ENCODE measurements around the gene GMDS. TPM values are rescaled to one million over a fixed set of nuclear protein-coding genes. Genes with fewer than 3 reads are reported as not detected.
A peak's percentile ranks its signal among the peaks of the same experiment; 100 is the strongest.

Gene GMDS
- total and polyA plus RNA-seq, 5 donors, result 8.1 to 13.5 (median 12.6) TPM

- no peak for DNase-seq
- intact Hi-C loops (cut with DNase I), result no loop called here
- H3K4me3 ChIP-seq (ENCODE audit: low read length), result no peak overlapping the region
- 44% methylated on average over 3 of the region's 3 CpGs for WGBS
- no peaks in the 10 kb centered on the region for H3K27me3 ChIP-seq (ENCODE audit: control insufficient read depth, insufficient read depth)
- ATAC-seq, result peak in 1 of 2 donors; percentile 59
- no peaks in the 10 kb centered on the region for H3K9me3 ChIP-seq (ENCODE audit: control insufficient read depth, low read length)
- no peak overlapping the region for H3K27ac ChIP-seq (ENCODE audit: low read length)
- peaks cover 3% of the 10 kb centered on the region for H3K4me1 ChIP-seq (ENCODE audit: control insufficient read depth, insufficient read depth, low read length)
These were observed 42.1 kb downstream of the GMDS start for GRCh38 chr6:2203264-2203663.

GRCh38 chr6:2197984-2198383 lies 47.4 kb downstream of the GMDS start:
- intact Hi-C loops (cut with DNase I), result loop anchor here (5.0 to 10.0 kb wide), 5 partner anchors 437 to 601 kb away; partner anchors contain the start of gene FOXC1 (in 2 of the 4)
- no peak overlapping the region for H3K4me3 ChIP-seq (ENCODE audit: low read length)
- H3K4me1 ChIP-seq (ENCODE audit: control insufficient read depth, insufficient read depth, low read length), result peaks cover 5% of the 10 kb centered on the region
- ATAC-seq, result no peak
- no peak for DNase-seq
- no peak overlapping the region for H3K27ac ChIP-seq (ENCODE audit: low read length)
- H3K27me3 ChIP-seq (ENCODE audit: control insufficient read depth, insufficient read depth), result no peaks in the 10 kb centered on the region
- H3K9me3 ChIP-seq (ENCODE audit: control insufficient read depth, low read length), result no peaks in the 10 kb centered on the region
- WGBS, result 88% methylated on average over 4 of the region's 4 CpGs

GRCh38 chr6:2197177-2197671 lies 48.2 kb downstream of the GMDS start:
- no peaks in the 10 kb centered on the region for H3K9me3 ChIP-seq (ENCODE audit: control insufficient read depth, low read length)
- no peak overlapping the region for H3K27ac ChIP-seq (ENCODE audit: low read length)
- H3K4me3 ChIP-seq (ENCODE audit: low read length), result no peak overlapping the region
- 69% methylated on average over 7 of the region's 7 CpGs for WGBS
- DNase-seq, result peak; percentile 47 to 58 (median 54)
- peaks cover 2% of the 10 kb centered on the region for H3K4me1 ChIP-seq (ENCODE audit: control insufficient read depth, insufficient read depth, low read length)
- peak; percentile 59 to 98 for ATAC-seq
- intact Hi-C loops (cut with DNase I), result loop anchor here (5.0 to 10.0 kb wide), 5 partner anchors 438 to 600 kb away; partner anchors contain the start of gene FOXC1 (in 2 of the 4)
- H3K27me3 ChIP-seq (ENCODE audit: control insufficient read depth, insufficient read depth), result no peaks in the 10 kb centered on the region

- Histone ChIP-seq H3K4me3 (ENCODE audit: low read length) (no peak overlapping the region), H3K4me1 (ENCODE audit: control insufficient read depth, insufficient read depth, low read length) (peaks cover 2% of the 10 kb centered on the region), H3K27me3 (ENCODE audit: control insufficient read depth, insufficient read depth) (no peaks in the 10 kb centered on the region), H3K9me3 (ENCODE audit: control insufficient read depth, low read length) (no peaks in the 10 kb centered on the region), H3K27ac (ENCODE audit: low read length) (no peak overlapping the region)
- ATAC-seq (peak; percentile 71 to 83), DNase-seq (no peak)
- intact Hi-C loops (cut with DNase I), result loop anchor here (5.0 to 10.0 kb wide), 5 partner anchors 439 to 599 kb away; partner anchors contain the start of gene FOXC1 (in 2 of the 4)
- WGBS, result 14% methylated on average over 1 of the region's 1 CpG
These were observed 49.2 kb downstream of the GMDS start for GRCh38 chr6:2196079-2196679.

GRCh38 chr6:2194643-2195042 lies 50.8 kb downstream of the GMDS start:
- no peak for DNase-seq
- H3K27ac ChIP-seq (ENCODE audit: low read length), result no peak overlapping the region
- no peak for ATAC-seq
- H3K9me3 ChIP-seq (ENCODE audit: control insufficient read depth, low read length), result no peaks in the 10 kb centered on the region
- 72% methylated on average over 4 of the region's 4 CpGs for WGBS
- H3K4me1 ChIP-seq (ENCODE audit: control insufficient read depth, insufficient read depth, low read length), result peaks cover 2% of the 10 kb centered on the region
- intact Hi-C loops (cut with DNase I), result loop anchor here (5.0 to 10.0 kb wide), 5 partner anchors 440 to 597 kb away; partner anchors contain the start of gene FOXC1 (in 2 of the 4)
- H3K4me3 ChIP-seq (ENCODE audit: low read length), result no peak overlapping the region
- H3K27me3 ChIP-seq (ENCODE audit: control insufficient read depth, insufficient read depth), result no peaks in the 10 kb centered on the region

GRCh38 chr6:2193931-2194330 lies 51.5 kb downstream of the GMDS start:
- no peak for ATAC-seq
- H3K4me3 ChIP-seq (ENCODE audit: low read length), result no peak overlapping the region
- no peaks in the 10 kb centered on the region for H3K27me3 ChIP-seq (ENCODE audit: control insufficient read depth, insufficient read depth)
- H3K27ac ChIP-seq (ENCODE audit: low read length), result no peak overlapping the region
- no peaks in the 10 kb centered on the region for H3K9me3 ChIP-seq (ENCODE audit: control insufficient read depth, low read length)
- intact Hi-C loops (cut with DNase I), result loop anchor here in 2 of 4 donors (10.0 kb wide), 2 partner anchors 441 to 589 kb away; partner anchors contain the start of gene FOXC1 (in 1 of the 2)
- 97% methylated on average over 5 of the region's 5 CpGs for WGBS
- DNase-seq, result no peak
- peaks cover 2% of the 10 kb centered on the region for H3K4me1 ChIP-seq (ENCODE audit: control insufficient read depth, insufficient read depth, low read length)

GRCh38 chr6:2192976-2193375 lies 52.4 kb downstream of the GMDS start:
- H3K27me3 ChIP-seq (ENCODE audit: control insufficient read depth, insufficient read depth), result no peaks in the 10 kb centered on the region
- intact Hi-C loops (cut with DNase I), result loop anchor here in 2 of 4 donors (10.0 kb wide), 2 partner anchors 442 to 588 kb away; partner anchors contain the start of gene FOXC1 (in 1 of the 2)
- WGBS, result 77% methylated on average over 5 of the region's 5 CpGs
- H3K9me3 ChIP-seq (ENCODE audit: control insufficient read depth, low read length), result no peaks in the 10 kb centered on the region
- DNase-seq (no peak), ATAC-seq (no peak)
- no peak overlapping the region for H3K27ac ChIP-seq (ENCODE audit: low read length)
- peaks cover 2% of the 10 kb centered on the region for H3K4me1 ChIP-seq (ENCODE audit: control insufficient read depth, insufficient read depth, low read length)
- no peak overlapping the region for H3K4me3 ChIP-seq (ENCODE audit: low read length)

- peak in 1 of 2 donors; percentile 15 for ATAC-seq
- no peaks in the 10 kb centered on the region for H3K27me3 ChIP-seq (ENCODE audit: control insufficient read depth, insufficient read depth)
- H3K27ac ChIP-seq (ENCODE audit: low read length), result no peak overlapping the region
- no peaks in the 10 kb centered on the region for H3K9me3 ChIP-seq (ENCODE audit: control insufficient read depth, low read length)
- DNase-seq, result peak in 1 of 3 donors; percentile 48
- no peak overlapping the region for H3K4me3 ChIP-seq (ENCODE audit: low read length)
- WGBS, result 97% methylated on average over 9 of the region's 9 CpGs
- intact Hi-C loops (cut with DNase I), result loop anchor here in 2 of 4 donors (10.0 kb wide), 2 partner anchors 443 to 587 kb away; partner anchors contain the start of gene FOXC1 (in 1 of the 2)
- no peaks in the 10 kb centered on the region for H3K4me1 ChIP-seq (ENCODE audit: control insufficient read depth, insufficient read depth, low read length)
These were observed 54.0 kb downstream of the GMDS start for GRCh38 chr6:2191390-2191740.

- intact Hi-C loops (cut with DNase I), result loop anchor here in 2 of 4 donors (10.0 kb wide), 2 partner anchors 444 to 586 kb away; partner anchors contain the start of gene FOXC1 (in 1 of the 2)
- Histone ChIP-seq H3K27me3 (ENCODE audit: control insufficient read depth, insufficient read depth) (no peaks in the 10 kb centered on the region), H3K9me3 (ENCODE audit: control insufficient read depth, low read length) (no peaks in the 10 kb centered on the region), H3K4me3 (ENCODE audit: low read length) (no peak overlapping the region), H3K27ac (ENCODE audit: low read length) (no peak overlapping the region), H3K4me1 (ENCODE audit: control insufficient read depth, insufficient read depth, low read length) (no peaks in the 10 kb centered on the region)
- WGBS, result 94% methylated on average over 24 of the region's 24 CpGs
- ATAC-seq (peak; percentile 10 to 39), DNase-seq (peak in 2 of 3 donors; percentile 47 to 51)
These were observed 54.6 kb downstream of the GMDS start for GRCh38 chr6:2190661-2191389.

- Histone ChIP-seq H3K9me3 (ENCODE audit: control insufficient read depth, low read length) (no peaks in the 10 kb centered on the region), H3K4me1 (ENCODE audit: control insufficient read depth, insufficient read depth, low read length) (no peaks in the 10 kb centered on the region), H3K4me3 (ENCODE audit: low read length) (no peak overlapping the region), H3K27ac (ENCODE audit: low read length) (no peak overlapping the region), H3K27me3 (ENCODE audit: control insufficient read depth, insufficient read depth) (no peaks in the 10 kb centered on the region)
- whole genome bisulfite sequencing, result 61% methylated on average over 3 of the region's 3 CpGs
- ATAC-seq, result no peak
- intact Hi-C loops (cut with DNase I), result no loop called here
- DNase-seq, result no peak
These were observed 56.5 kb downstream of the GMDS start for GRCh38 chr6:2188856-2189384.
